GDM1 (cell line): Measurements from ENCODE around the gene CLDN2.
"Not testable (repeated sequence)": the region's sequence is repeated elsewhere in the genome, so short reads cannot be mapped to it uniquely, and the experiment has no call there.

Experiments
- DNase-seq: peaks from one replicate; lab custom pipeline; 2025; lab: John Stamatoyannopoulos, UW

Gene CLDN2

DNA sequence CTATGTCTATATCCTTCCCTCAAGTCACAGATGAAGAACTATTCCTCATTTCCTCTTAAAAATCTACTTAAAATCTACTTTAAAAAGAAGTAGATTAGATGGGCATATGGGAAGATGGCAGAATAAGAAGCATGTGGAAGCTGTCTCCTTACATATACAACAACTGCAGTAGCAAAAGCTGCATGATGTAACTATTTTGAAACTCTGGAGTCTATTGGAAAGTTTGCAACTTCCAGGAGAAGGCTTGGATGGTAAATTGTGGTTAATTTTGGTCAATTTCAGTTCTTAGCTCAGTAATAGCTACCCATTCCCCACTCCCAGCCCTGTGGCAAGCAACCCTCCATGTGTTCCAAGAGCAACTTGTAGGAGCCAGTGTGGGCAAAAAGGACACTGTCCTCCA lies 42.9 kb downstream of the CLDN2 start:
- DNase-seq = no peak

- DNase-seq = no peak
Measured at GRCh38 chrX:106964290-106964689, 44.1 kb downstream of the CLDN2 start.

DNA sequence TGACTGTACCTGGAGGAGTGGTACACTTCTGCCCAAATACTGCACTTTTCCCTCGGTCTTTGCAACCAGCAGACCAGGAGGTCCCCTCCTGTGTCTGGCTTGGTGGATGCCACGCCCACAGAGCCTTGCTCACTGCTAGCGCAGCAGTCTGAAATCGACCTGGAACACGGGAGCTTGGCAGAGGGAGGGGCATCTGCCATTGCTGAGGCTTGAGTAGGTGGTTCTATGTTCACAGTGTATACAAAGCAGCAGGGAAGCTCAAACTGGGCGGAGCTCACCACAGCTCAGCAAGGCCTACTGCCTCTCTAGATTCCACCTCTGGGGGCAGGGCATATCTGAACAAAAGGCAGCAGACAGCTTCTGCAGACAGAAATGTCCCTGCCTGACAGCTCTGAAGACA lies 46.3 kb downstream of the CLDN2 start:
- not testable (repeated sequence) for DNase-seq

DNA sequence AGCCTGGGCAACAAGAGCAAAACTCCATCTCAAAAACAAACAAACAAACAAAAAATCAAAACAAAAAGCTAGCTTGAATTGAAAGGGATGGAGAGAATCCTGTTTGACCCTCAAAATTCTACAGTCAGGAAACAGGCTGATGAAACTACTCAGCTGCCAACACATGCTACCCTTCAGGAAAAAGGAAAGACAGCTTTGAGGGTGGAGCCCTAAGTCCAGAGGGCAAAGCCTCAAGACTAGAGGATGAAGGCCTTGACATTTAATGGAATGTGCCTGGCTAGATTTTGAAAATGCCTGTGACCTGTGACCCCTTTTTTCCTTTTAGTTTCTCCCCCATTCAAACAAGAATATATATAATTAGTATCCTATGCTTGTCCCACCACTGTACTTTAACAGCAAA lies 52.7 kb downstream of the CLDN2 start:
- no peak for DNase-seq

- DNase-seq = no peak
Measured at GRCh38 chrX:106973433-106974149, 53.4 kb downstream of the CLDN2 start.

- DNase-seq = no peak
Measured at GRCh38 chrX:106976416-106976815, 56.2 kb downstream of the CLDN2 start.
